Retinal pigment epithelial cell (primary cell): ENCODE data around the gene OAS1.

Source experiments
- DNase-seq: peaks from one replicate; pipeline ENCODE4 v3.0.0-alpha.2; 2010; ENCODE audit warnings: low read depth
- H3K4me3 ChIP-seq: 2 replicates; pipeline ENCODE4 v1.5.1; 2011; ENCODE audit warnings: mild to moderate bottlenecking, low read length, control low read depth, moderate library complexity
- CTCF ChIP-seq: conservative IDR thresholded peaks from 2 replicates; pipeline ENCODE4 v1.5.1; 2011; ENCODE audit warnings: low read depth, low read length, control low read depth, inconsistent platforms

Gene OAS1

GRCh38 chr12:112869091-112869490 lies 37.7 kb upstream of the OAS1 start:
- TF ChIP-seq CTCF: no peak
- DNase-seq: no peak
- no peak overlapping the region for H3K4me3 ChIP-seq

- DNase-seq: no peak
- TF ChIP-seq CTCF: no peak
- no peak overlapping the region for H3K4me3 ChIP-seq
These were observed 37.0 kb upstream of the OAS1 start for GRCh38 chr12:112869778-112870177.

GRCh38 chr12:112870267-112870980 lies 36.3 kb upstream of the OAS1 start:
- no peak for DNase-seq

GRCh38 chr12:112875608-112876007 lies 31.2 kb upstream of the OAS1 start:
- no peak for TF ChIP-seq CTCF
- DNase-seq: no peak
- H3K4me3 ChIP-seq: no peak overlapping the region

More at GRCh38 chr12:112870267-112870980, 36.3 kb upstream of the OAS1 start:
- no peak for TF ChIP-seq CTCF
- H3K4me3 ChIP-seq: no peak overlapping the region

- no peak for DNase-seq
- no peak for TF ChIP-seq CTCF
- H3K4me3 ChIP-seq: no peak overlapping the region
These were observed 30.3 kb upstream of the OAS1 start for GRCh38 chr12:112876506-112876905.

- TF ChIP-seq CTCF: no peak
- DNase-seq: no peak
- no peak overlapping the region for H3K4me3 ChIP-seq
These were observed 29.8 kb upstream of the OAS1 start for GRCh38 chr12:112877006-112877405.

- no peak overlapping the region for H3K4me3 ChIP-seq
- TF ChIP-seq CTCF: no peak
- no peak for DNase-seq
These were observed 28.3 kb upstream of the OAS1 start for GRCh38 chr12:112878488-112878887.
